Measurements from ENCODE around the gene POLR3G.
A peak's percentile ranks its signal among the peaks of the same experiment; 100 is the strongest.

The POLR3G gene

GRCh38 chr5:90506221-90506620 is 31.6 kb downstream of the POLR3G start:
- POLR2A ChIA-PET = no interaction called here
- TF ChIP-seq, protein P1, sequence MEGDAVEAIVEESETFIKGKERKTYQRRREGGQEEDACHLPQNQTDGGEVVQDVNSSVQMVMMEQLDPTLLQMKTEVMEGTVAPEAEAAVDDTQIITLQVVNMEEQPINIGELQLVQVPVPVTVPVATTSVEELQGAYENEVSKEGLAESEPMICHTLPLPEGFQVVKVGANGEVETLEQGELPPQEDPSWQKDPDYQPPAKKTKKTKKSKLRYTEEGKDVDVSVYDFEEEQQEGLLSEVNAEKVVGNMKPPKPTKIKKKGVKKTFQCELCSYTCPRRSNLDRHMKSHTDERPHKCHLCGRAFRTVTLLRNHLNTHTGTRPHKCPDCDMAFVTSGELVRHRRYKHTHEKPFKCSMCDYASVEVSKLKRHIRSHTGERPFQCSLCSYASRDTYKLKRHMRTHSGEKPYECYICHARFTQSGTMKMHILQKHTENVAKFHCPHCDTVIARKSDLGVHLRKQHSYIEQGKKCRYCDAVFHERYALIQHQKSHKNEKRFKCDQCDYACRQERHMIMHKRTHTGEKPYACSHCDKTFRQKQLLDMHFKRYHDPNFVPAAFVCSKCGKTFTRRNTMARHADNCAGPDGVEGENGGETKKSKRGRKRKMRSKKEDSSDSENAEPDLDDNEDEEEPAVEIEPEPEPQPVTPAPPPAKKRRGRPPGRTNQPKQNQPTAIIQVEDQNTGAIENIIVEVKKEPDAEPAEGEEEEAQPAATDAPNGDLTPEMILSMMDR (IDR thresholded peaks at IDR 0.05; ENCODE audit: insufficient read depth, low read length, missing control alignments) = no peak

GRCh38 chr5:90510438-90510837 is 35.8 kb downstream of the POLR3G start:
- POLR2A ChIA-PET = no interaction called here
- H3K4me3 ChIP-seq (ENCODE audit: low read depth, low read length) = no peak overlapping the region
- TF ChIP-seq, protein P1 (IDR thresholded peaks at IDR 0.05; ENCODE audit: insufficient read depth, low read length, missing control alignments) = no peak
- CTCF ChIA-PET = interaction anchor here (0.6 to 0.8 kb wide), 2 partner anchors 10 to 95 kb away, joined by 3 read pairs; no protein-coding TSS in a partner anchor
- DNase-seq (ENCODE audit: low read depth, low spot score) = no peak

More at GRCh38 chr5:90506221-90506620, 31.6 kb downstream of the POLR3G start:
- CTCF ChIA-PET = no interaction called here
- DNase-seq (ENCODE audit: low read depth, low spot score) = no peak
- no peak overlapping the region for H3K4me3 ChIP-seq (ENCODE audit: low read depth, low read length)

- H3K4me3 ChIP-seq (ENCODE audit: low read depth, low read length) = no peak overlapping the region
- ChIA-PET POLR2A (no interaction called here), CTCF (no interaction called here)
- DNase-seq (ENCODE audit: low read depth, low spot score) = no peak
- TF ChIP-seq, protein P1 (IDR thresholded peaks at IDR 0.05; ENCODE audit: insufficient read depth, low read length, missing control alignments) = no peak
These were observed 39.9 kb downstream of the POLR3G start for GRCh38 chr5:90514520-90514919.

- no peak for DNase-seq (ENCODE audit: low read depth, low spot score)
- no peak overlapping the region for H3K4me3 ChIP-seq (ENCODE audit: low read depth, low read length)
- ChIA-PET POLR2A (no interaction called here), CTCF (no interaction called here)
- TF ChIP-seq, protein P1 (IDR thresholded peaks at IDR 0.05; ENCODE audit: insufficient read depth, low read length, missing control alignments) = no peak
These were observed 44.0 kb downstream of the POLR3G start for GRCh38 chr5:90518661-90519060.

GRCh38 chr5:90519081-90519480 is 44.4 kb downstream of the POLR3G start:
- POLR2A ChIA-PET = no interaction called here
- H3K4me3 ChIP-seq (ENCODE audit: low read depth, low read length) = no peak overlapping the region
- TF ChIP-seq, protein P1 (IDR thresholded peaks at IDR 0.05; ENCODE audit: insufficient read depth, low read length, missing control alignments) = no peak
- DNase-seq (ENCODE audit: low read depth, low spot score) = no peak
- CTCF ChIA-PET = no interaction called here

DNA sequence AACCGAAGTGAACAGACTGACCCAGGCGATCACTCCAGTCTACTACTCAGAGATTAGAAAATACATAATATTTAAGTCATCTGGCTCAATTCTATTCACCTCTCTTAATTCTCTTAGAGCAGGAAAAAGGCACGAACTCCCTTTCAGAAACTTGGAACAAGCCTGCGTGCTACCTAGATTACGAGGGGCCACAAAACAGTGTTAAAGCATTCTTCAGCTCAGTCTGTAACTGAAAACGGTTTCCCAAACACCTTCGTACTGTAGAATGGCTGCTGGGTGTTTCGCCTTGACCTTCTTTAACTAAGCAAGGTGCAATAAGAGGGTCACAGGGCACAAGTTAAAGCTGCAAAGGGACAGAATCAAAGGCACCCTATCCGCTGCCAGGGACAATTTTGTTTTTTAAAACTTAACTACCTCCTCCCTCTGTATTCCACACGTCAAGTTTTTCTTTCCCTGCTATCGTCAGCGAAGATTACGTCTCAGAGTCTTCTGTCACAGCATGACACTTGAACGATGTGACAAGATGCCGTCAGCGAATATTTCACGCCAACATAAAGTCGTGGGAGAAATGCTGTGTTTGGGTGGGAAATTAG is 54.0 kb downstream of the POLR3G start:
- CTCF ChIA-PET = interaction anchor here (0.6 to 3.8 kb wide), 8 partner anchors 8 to 142 kb away, joined by 3 to 112 read pairs (median 4); partner anchors contain the start of genes MBLAC2 and POLR3G
- POLR2A ChIA-PET = interaction anchor here (0.7 kb wide), 1 partner anchor 856 kb away, joined by 3 read pairs; no protein-coding TSS in a partner anchor
- peak overlapping the region; percentile 96 for H3K4me3 ChIP-seq (ENCODE audit: low read depth, low read length)
- TF ChIP-seq, protein P1 (IDR thresholded peaks at IDR 0.05; ENCODE audit: insufficient read depth, low read length, missing control alignments) = no peak
- DNase-seq (ENCODE audit: low read depth, low spot score) = no peak

Data from AG04449 (cell line).